Measurements from ENCODE around the gene ANK3. TPM values are rescaled to one million over a fixed set of nuclear protein-coding genes. Genes with fewer than 3 reads are reported as not detected.

ANK3 gene
- total RNA-seq, 1 experiment from 2014 or later: 7.0 TPM

DNA sequence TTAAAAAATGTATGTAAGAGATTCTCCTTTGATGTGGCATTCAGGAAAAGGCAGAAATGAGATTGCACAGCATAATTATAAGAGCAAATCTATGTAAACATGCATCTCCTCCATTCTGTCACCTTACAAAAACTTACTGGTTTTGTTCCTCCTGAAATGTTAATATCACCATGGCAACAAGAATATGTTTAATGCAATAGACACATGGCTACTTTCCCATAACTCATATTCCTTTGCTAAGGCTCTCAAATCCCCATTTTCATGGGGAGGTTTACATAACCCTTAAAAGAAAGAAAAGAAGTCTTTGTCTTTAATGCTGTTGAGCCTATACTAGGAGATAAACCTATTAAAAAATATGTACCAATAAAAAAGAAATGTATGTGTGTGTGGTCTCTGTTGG lies 136.2 kb downstream of the ANK3 start:
- no peaks in the 10 kb centered on the region for H3K79me2 ChIP-seq (ENCODE audit: low read length)
- no peaks in the 10 kb centered on the region for H3K9me3 ChIP-seq (ENCODE audit: low read length)
- H3K4me1 ChIP-seq (ENCODE audit: low read length): no peaks in the 10 kb centered on the region
- no peak overlapping the region for H2AFZ ChIP-seq (ENCODE audit: low read length)
- no peaks in the 10 kb centered on the region for H3K9me2 ChIP-seq (replicated peaks; ENCODE audit: insufficient read depth, low read length)
- H3K27ac ChIP-seq (ENCODE audit: low read length): no peak overlapping the region
- no peaks in the 10 kb centered on the region for H3K36me3 ChIP-seq (ENCODE audit: insufficient read depth, low read length)
- H3K4me2 ChIP-seq (ENCODE audit: low read depth, low read length, poor library complexity, severe bottlenecking): no peak overlapping the region
- H4K20me1 ChIP-seq (ENCODE audit: insufficient read depth, low read depth, low read length): no peaks in the 10 kb centered on the region
- H3K4me3 ChIP-seq (ENCODE audit: low read length): no peak overlapping the region
- H3K9ac ChIP-seq (ENCODE audit: low read length): no peak overlapping the region
- no peaks in the 10 kb centered on the region for H3K27me3 ChIP-seq (ENCODE audit: low read length)
- DNase-seq: no peak

DNA sequence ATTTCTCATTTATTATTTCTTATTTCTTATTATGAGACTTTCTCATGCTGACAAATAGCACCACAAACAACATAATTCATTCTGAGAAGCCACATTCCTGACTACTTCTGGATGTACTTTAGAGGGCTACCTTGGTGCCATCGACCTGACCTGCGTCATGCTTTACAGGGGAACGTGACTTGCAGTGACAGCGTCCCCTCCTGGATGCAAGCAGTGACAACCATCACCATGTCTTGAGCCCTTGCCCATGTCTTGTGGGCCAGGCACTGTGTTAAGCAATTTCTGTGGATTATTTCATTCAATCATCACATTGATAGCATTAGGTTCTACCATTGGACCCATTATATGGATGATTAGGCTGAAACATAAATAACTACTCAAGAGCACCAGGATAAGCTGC lies 137.0 kb downstream of the ANK3 start:
- Histone ChIP-seq H3K4me3 (ENCODE audit: low read length) (no peak overlapping the region), H3K9ac (ENCODE audit: low read length) (no peak overlapping the region), H3K9me3 (ENCODE audit: low read length) (no peaks in the 10 kb centered on the region), H3K4me2 (ENCODE audit: low read depth, low read length, poor library complexity, severe bottlenecking) (no peak overlapping the region), H2AFZ (ENCODE audit: low read length) (no peak overlapping the region), H3K79me2 (ENCODE audit: low read length) (no peaks in the 10 kb centered on the region), H3K9me2 (replicated peaks; ENCODE audit: insufficient read depth, low read length) (no peaks in the 10 kb centered on the region), H3K27me3 (ENCODE audit: low read length) (no peaks in the 10 kb centered on the region), H3K36me3 (ENCODE audit: insufficient read depth, low read length) (no peaks in the 10 kb centered on the region), H4K20me1 (ENCODE audit: insufficient read depth, low read depth, low read length) (no peaks in the 10 kb centered on the region), H3K27ac (ENCODE audit: low read length) (no peak overlapping the region), H3K4me1 (ENCODE audit: low read length) (no peaks in the 10 kb centered on the region)
- no peak for DNase-seq

DNA sequence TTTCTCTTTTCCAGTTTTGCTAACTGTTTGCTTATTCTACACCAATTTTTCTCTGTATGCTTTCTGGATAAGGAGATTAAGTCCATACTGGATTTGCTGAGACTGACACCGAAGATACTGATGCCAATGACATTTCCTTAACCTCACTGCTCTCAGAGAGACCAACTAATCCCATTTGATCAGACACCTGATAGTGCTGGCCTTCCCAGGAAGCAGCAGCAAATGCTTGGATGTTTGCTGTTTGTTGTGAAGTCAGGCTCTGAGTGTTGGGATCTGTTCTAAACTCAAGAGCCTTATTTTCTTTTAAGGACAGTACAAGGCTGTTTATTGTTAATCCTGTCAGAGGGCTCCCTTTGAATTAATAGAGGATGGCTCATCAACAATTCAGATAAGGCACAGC lies 143.3 kb downstream of the ANK3 start:
- no peaks in the 10 kb centered on the region for H3K4me1 ChIP-seq (ENCODE audit: low read length)
- no peak overlapping the region for H3K4me2 ChIP-seq (ENCODE audit: low read depth, low read length, poor library complexity, severe bottlenecking)
- no peaks in the 10 kb centered on the region for H4K20me1 ChIP-seq (ENCODE audit: insufficient read depth, low read depth, low read length)
- no peak overlapping the region for H2AFZ ChIP-seq (ENCODE audit: low read length)
- DNase-seq: no peak
- no peaks in the 10 kb centered on the region for H3K27me3 ChIP-seq (ENCODE audit: low read length)
- H3K9me2 ChIP-seq (replicated peaks; ENCODE audit: insufficient read depth, low read length): no peaks in the 10 kb centered on the region
- H3K79me2 ChIP-seq (ENCODE audit: low read length): no peaks in the 10 kb centered on the region
- H3K4me3 ChIP-seq (ENCODE audit: low read length): no peak overlapping the region
- no peak overlapping the region for H3K9ac ChIP-seq (ENCODE audit: low read length)
- no peaks in the 10 kb centered on the region for H3K36me3 ChIP-seq (ENCODE audit: insufficient read depth, low read length)
- no peak overlapping the region for H3K27ac ChIP-seq (ENCODE audit: low read length)
- H3K9me3 ChIP-seq (ENCODE audit: low read length): no peaks in the 10 kb centered on the region

GRCh38 chr10:60239228-60239627 lies 150.4 kb downstream of the ANK3 start:
- Histone ChIP-seq H3K9me3 (ENCODE audit: low read length) (no peaks in the 10 kb centered on the region), H3K4me3 (ENCODE audit: low read length) (no peak overlapping the region), H3K9me2 (replicated peaks; ENCODE audit: insufficient read depth, low read length) (no peaks in the 10 kb centered on the region), H2AFZ (ENCODE audit: low read length) (peak overlapping the region; percentile 68), H4K20me1 (ENCODE audit: insufficient read depth, low read depth, low read length) (no peaks in the 10 kb centered on the region), H3K36me3 (ENCODE audit: insufficient read depth, low read length) (no peaks in the 10 kb centered on the region), H3K27me3 (ENCODE audit: low read length) (no peaks in the 10 kb centered on the region), H3K4me2 (ENCODE audit: low read depth, low read length, poor library complexity, severe bottlenecking) (peak overlapping the region; percentile 85), H3K9ac (ENCODE audit: low read length) (no peak overlapping the region), H3K79me2 (ENCODE audit: low read length) (no peaks in the 10 kb centered on the region), H3K27ac (ENCODE audit: low read length) (peak overlapping the region; percentile 97; the same call in 1 of the 2 replicates), H3K4me1 (ENCODE audit: low read length) (peaks cover 58% of the 10 kb centered on the region)
- no peak for DNase-seq

DNA sequence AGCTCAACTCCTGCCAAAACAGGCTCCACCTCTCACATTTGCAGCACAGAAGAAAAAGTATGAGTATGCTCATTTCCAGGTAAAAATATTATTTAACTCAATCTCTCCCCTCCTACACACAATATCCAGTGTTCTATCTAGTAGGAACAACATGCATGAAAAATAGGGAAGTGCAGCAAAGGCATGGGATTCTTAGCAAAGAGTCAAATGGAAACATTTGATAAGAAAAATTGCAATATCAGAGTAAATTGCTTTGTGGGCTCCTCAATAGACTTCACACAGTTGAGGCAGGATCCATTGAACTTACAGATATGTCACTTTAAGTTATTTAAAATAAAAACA lies 150.9 kb downstream of the ANK3 start:
- peak overlapping the region; percentile 68 for H2AFZ ChIP-seq (ENCODE audit: low read length)
- peaks cover 63% of the 10 kb centered on the region for H3K4me1 ChIP-seq (ENCODE audit: low read length)
- DNase-seq: peak; percentile 44
- peak overlapping the region; percentile 85 for H3K4me2 ChIP-seq (ENCODE audit: low read depth, low read length, poor library complexity, severe bottlenecking)
- no peaks in the 10 kb centered on the region for H3K79me2 ChIP-seq (ENCODE audit: low read length)
- H3K9me2 ChIP-seq (replicated peaks; ENCODE audit: insufficient read depth, low read length): no peaks in the 10 kb centered on the region
- H3K27me3 ChIP-seq (ENCODE audit: low read length): no peaks in the 10 kb centered on the region
- H3K4me3 ChIP-seq (ENCODE audit: low read length): peak overlapping the region; percentile 19; the same call in 1 of the 2 replicates
- H3K27ac ChIP-seq (ENCODE audit: low read length): peak overlapping the region; percentile 97
- no peaks in the 10 kb centered on the region for H3K36me3 ChIP-seq (ENCODE audit: insufficient read depth, low read length)
- H3K9ac ChIP-seq (ENCODE audit: low read length): peak overlapping the region; percentile 71; the same call in 1 of the 2 replicates
- no peaks in the 10 kb centered on the region for H4K20me1 ChIP-seq (ENCODE audit: insufficient read depth, low read depth, low read length)
- no peaks in the 10 kb centered on the region for H3K9me3 ChIP-seq (ENCODE audit: low read length)

DNA sequence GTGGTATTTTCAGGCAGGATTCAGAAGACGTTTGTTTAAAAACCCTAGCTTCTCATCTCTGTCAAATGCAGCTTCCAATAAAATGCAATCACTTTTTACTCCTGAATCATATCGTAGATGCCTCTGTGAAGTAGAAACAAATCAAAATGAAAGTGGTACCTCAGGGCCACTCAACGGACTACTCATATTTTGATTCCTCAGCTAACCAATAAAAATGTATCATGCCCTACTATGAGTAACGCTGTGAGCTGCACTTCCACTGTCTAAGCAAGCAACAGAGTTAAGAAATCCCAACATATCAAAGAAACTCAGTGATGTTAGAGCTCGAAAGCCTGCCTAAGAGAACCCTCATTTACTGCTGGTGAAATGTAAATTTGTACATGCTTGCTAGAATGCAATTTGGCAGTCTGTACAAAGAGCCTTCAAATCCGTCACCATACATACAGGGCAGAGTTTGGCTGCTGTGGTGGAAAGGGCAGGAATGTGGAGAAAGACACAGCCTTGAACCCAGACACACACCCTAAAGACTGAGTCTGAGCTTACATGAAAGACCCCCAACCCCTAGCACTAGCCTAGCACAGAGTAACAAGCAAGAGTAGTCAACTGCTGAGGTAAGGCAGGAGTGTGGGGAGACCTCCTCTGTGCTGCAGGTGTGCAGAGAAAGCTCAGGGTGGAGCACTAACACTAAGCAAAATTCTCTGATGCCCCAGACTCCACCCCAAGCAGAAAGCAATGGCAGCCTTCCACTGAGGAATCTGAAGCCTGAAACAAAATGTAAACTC lies 151.5 kb downstream of the ANK3 start:
- peak overlapping the region; percentile 68 for H2AFZ ChIP-seq (ENCODE audit: low read length)
- H3K27ac ChIP-seq (ENCODE audit: low read length): peak overlapping the region; percentile 97
- DNase-seq: peak; percentile 89
- H3K9me2 ChIP-seq (replicated peaks; ENCODE audit: insufficient read depth, low read length): no peaks in the 10 kb centered on the region
- H3K27me3 ChIP-seq (ENCODE audit: low read length): no peaks in the 10 kb centered on the region
- no peaks in the 10 kb centered on the region for H4K20me1 ChIP-seq (ENCODE audit: insufficient read depth, low read depth, low read length)
- H3K4me2 ChIP-seq (ENCODE audit: low read depth, low read length, poor library complexity, severe bottlenecking): peak overlapping the region; percentile 85
- H3K36me3 ChIP-seq (ENCODE audit: insufficient read depth, low read length): no peaks in the 10 kb centered on the region
- H3K4me1 ChIP-seq (ENCODE audit: low read length): peaks cover 68% of the 10 kb centered on the region
- no peaks in the 10 kb centered on the region for H3K79me2 ChIP-seq (ENCODE audit: low read length)
- peak overlapping the region; percentile 61 for H3K4me3 ChIP-seq (ENCODE audit: low read length)
- no peaks in the 10 kb centered on the region for H3K9me3 ChIP-seq (ENCODE audit: low read length)
- H3K9ac ChIP-seq (ENCODE audit: low read length): peak overlapping the region; percentile 71

DNA sequence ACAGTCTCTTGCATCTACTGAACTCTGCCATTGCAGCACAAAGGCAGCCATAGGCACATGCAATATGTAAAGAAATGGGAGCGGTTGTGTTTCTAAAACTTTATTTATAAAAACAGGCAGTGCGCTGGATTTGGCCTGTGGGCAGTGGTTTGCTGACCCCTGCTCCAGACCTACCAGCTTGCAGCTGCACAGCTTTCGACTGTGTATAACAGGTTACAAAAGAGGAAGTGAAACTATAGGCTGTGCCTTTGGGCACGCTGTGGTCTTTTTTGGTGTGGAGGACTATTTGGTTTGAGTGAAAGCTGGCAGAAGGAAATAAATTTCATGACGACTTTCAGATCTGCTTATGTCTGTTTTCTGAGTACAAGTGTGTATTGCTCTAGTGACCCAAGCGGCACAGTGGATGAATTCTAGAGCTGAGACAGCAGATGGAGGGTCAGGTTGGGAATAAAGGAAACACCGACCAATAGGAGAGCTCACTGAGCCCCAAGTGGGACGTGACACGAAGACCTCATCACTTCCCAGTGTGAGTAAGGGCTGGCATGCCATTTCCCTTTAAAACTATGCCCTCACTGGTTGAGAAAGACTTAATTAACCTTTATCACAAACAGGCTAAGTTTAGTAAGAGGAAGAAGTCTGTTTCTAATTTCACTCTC lies 152.7 kb downstream of the ANK3 start:
- H2AFZ ChIP-seq (ENCODE audit: low read length): no peak overlapping the region
- H3K79me2 ChIP-seq (ENCODE audit: low read length): no peaks in the 10 kb centered on the region
- no peaks in the 10 kb centered on the region for H3K36me3 ChIP-seq (ENCODE audit: insufficient read depth, low read length)
- no peaks in the 10 kb centered on the region for H3K27me3 ChIP-seq (ENCODE audit: low read length)
- H3K4me1 ChIP-seq (ENCODE audit: low read length): peaks cover 79% of the 10 kb centered on the region
- no peaks in the 10 kb centered on the region for H3K9me2 ChIP-seq (replicated peaks; ENCODE audit: insufficient read depth, low read length)
- peak overlapping the region; percentile 85 for H3K4me2 ChIP-seq (ENCODE audit: low read depth, low read length, poor library complexity, severe bottlenecking)
- peak overlapping the region; percentile 44 for H3K4me3 ChIP-seq (ENCODE audit: low read length)
- no peaks in the 10 kb centered on the region for H4K20me1 ChIP-seq (ENCODE audit: insufficient read depth, low read depth, low read length)
- H3K9me3 ChIP-seq (ENCODE audit: low read length): no peaks in the 10 kb centered on the region
- DNase-seq: peak; percentile 96
- H3K27ac ChIP-seq (ENCODE audit: low read length): peak overlapping the region; percentile 97
- H3K9ac ChIP-seq (ENCODE audit: low read length): peak overlapping the region; percentile 71

DNA sequence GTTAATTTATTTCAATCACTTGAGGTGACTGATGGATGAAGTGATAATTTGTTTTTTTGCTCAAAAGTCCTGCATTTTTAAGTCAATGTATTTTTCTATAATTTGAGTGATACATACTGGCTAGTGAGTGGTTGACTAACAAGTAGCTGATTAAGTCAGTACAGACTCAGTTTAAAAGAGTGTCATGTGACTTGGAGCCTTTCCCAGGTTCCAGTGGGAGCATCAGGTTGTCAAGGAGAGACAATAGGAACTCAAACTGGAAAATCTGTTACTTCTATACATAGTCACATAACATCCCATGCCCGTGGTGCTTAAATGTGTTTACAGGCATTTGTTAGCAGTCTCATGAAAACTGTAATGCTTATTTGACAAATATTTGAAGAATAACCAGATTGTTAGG lies 154.7 kb downstream of the ANK3 start:
- Histone ChIP-seq H3K4me2 (ENCODE audit: low read depth, low read length, poor library complexity, severe bottlenecking) (peak overlapping the region; percentile 54), H3K4me3 (ENCODE audit: low read length) (no peak overlapping the region)

More for the DNA sequence above, 154.7 kb downstream of the ANK3 start:
- Histone ChIP-seq H3K27ac (ENCODE audit: low read length) (peak overlapping the region; percentile 97), H3K36me3 (ENCODE audit: insufficient read depth, low read length) (no peaks in the 10 kb centered on the region), H2AFZ (ENCODE audit: low read length) (peak overlapping the region; percentile 17; the same call in 1 of the 2 replicates), H3K9me2 (replicated peaks; ENCODE audit: insufficient read depth, low read length) (no peaks in the 10 kb centered on the region), H3K9ac (ENCODE audit: low read length) (no peak overlapping the region), H3K79me2 (ENCODE audit: low read length) (no peaks in the 10 kb centered on the region), H3K4me1 (ENCODE audit: low read length) (peaks cover 92% of the 10 kb centered on the region), H4K20me1 (ENCODE audit: insufficient read depth, low read depth, low read length) (no peaks in the 10 kb centered on the region), H3K27me3 (ENCODE audit: low read length) (no peaks in the 10 kb centered on the region), H3K9me3 (ENCODE audit: low read length) (no peaks in the 10 kb centered on the region)
- DNase-seq: no peak

All from Karpas-422 (cell line).